ENCODE data around the gene ERMARD. TPM values are rescaled to one million over a fixed set of nuclear protein-coding genes. Genes with fewer than 3 reads are reported as not detected.

The ERMARD gene
- total RNA-seq, 1 experiment from 2014 or later = 18.1 TPM

- no peak for DNase-seq (ENCODE audit: low read depth, low spot score)
- in situ Hi-C loops (cut with HindIII; ENCODE audit: low pct_unique_long_range_greater_than_20kb, low sequenced_read_pairs) = no loop called here
These were observed 40.3 kb downstream of the ERMARD start for GRCh38 chr6:169791721-169792131.

- DNase-seq (ENCODE audit: low read depth, low spot score) = no peak
- in situ Hi-C loops (cut with HindIII; ENCODE audit: low pct_unique_long_range_greater_than_20kb, low sequenced_read_pairs) = no loop called here
These were observed 41.0 kb downstream of the ERMARD start for GRCh38 chr6:169792306-169793015.

GRCh38 chr6:169793408-169793807 is 42.0 kb downstream of the ERMARD start:
- DNase-seq (ENCODE audit: low read depth, low spot score) = no peak
- in situ Hi-C loops (cut with HindIII; ENCODE audit: low pct_unique_long_range_greater_than_20kb, low sequenced_read_pairs) = no loop called here

- in situ Hi-C loops (cut with HindIII; ENCODE audit: low pct_unique_long_range_greater_than_20kb, low sequenced_read_pairs) = no loop called here
- DNase-seq (ENCODE audit: low read depth, low spot score) = no peak
These were observed 43.1 kb downstream of the ERMARD start for GRCh38 chr6:169794317-169795055.

GRCh38 chr6:169795196-169795595 is 43.8 kb downstream of the ERMARD start:
- DNase-seq (ENCODE audit: low read depth, low spot score) = no peak
- in situ Hi-C loops (cut with HindIII; ENCODE audit: low pct_unique_long_range_greater_than_20kb, low sequenced_read_pairs) = no loop called here

- in situ Hi-C loops (cut with HindIII; ENCODE audit: low pct_unique_long_range_greater_than_20kb, low sequenced_read_pairs) = no loop called here
These were observed 47.5 kb downstream of the ERMARD start for GRCh38 chr6:169798764-169799473.

GRCh38 chr6:169799474-169799926 is 48.1 kb downstream of the ERMARD start:
- in situ Hi-C loops (cut with HindIII; ENCODE audit: low pct_unique_long_range_greater_than_20kb, low sequenced_read_pairs) = no loop called here
- DNase-seq (ENCODE audit: low read depth, low spot score) = no peak

More at GRCh38 chr6:169798764-169799473, 47.5 kb downstream of the ERMARD start:
- no peak for DNase-seq (ENCODE audit: low read depth, low spot score)

GRCh38 chr6:169800116-169800667 is 48.8 kb downstream of the ERMARD start:
- DNase-seq (ENCODE audit: low read depth, low spot score) = no peak
- in situ Hi-C loops (cut with HindIII; ENCODE audit: low pct_unique_long_range_greater_than_20kb, low sequenced_read_pairs) = no loop called here

- DNase-seq (ENCODE audit: low read depth, low spot score) = no peak
- in situ Hi-C loops (cut with HindIII; ENCODE audit: low pct_unique_long_range_greater_than_20kb, low sequenced_read_pairs) = no loop called here
These were observed 49.4 kb downstream of the ERMARD start for GRCh38 chr6:169800668-169801395.

- in situ Hi-C loops (cut with HindIII; ENCODE audit: low pct_unique_long_range_greater_than_20kb, low sequenced_read_pairs) = no loop called here
- no peak for DNase-seq (ENCODE audit: low read depth, low spot score)
These were observed 50.2 kb downstream of the ERMARD start for GRCh38 chr6:169801396-169802160.

- in situ Hi-C loops (cut with HindIII; ENCODE audit: low pct_unique_long_range_greater_than_20kb, low sequenced_read_pairs) = no loop called here
- DNase-seq (ENCODE audit: low read depth, low spot score) = no peak
These were observed 51.4 kb downstream of the ERMARD start for GRCh38 chr6:169802790-169803189.

GRCh38 chr6:169803271-169803811 is 51.9 kb downstream of the ERMARD start:
- in situ Hi-C loops (cut with HindIII; ENCODE audit: low pct_unique_long_range_greater_than_20kb, low sequenced_read_pairs) = no loop called here
- no peak for DNase-seq (ENCODE audit: low read depth, low spot score)

- no peak for DNase-seq (ENCODE audit: low read depth, low spot score)
- in situ Hi-C loops (cut with HindIII; ENCODE audit: low pct_unique_long_range_greater_than_20kb, low sequenced_read_pairs) = no loop called here
These were observed 52.5 kb downstream of the ERMARD start for GRCh38 chr6:169803816-169804340.

- DNase-seq (ENCODE audit: low read depth, low spot score) = no peak
- in situ Hi-C loops (cut with HindIII; ENCODE audit: low pct_unique_long_range_greater_than_20kb, low sequenced_read_pairs) = no loop called here
These were observed 53.0 kb downstream of the ERMARD start for GRCh38 chr6:169804427-169804826.

GRCh38 chr6:169805242-169805838 is 53.9 kb downstream of the ERMARD start:
- in situ Hi-C loops (cut with HindIII; ENCODE audit: low pct_unique_long_range_greater_than_20kb, low sequenced_read_pairs) = no loop called here
- no peak for DNase-seq (ENCODE audit: low read depth, low spot score)

- no peak for DNase-seq (ENCODE audit: low read depth, low spot score)
- in situ Hi-C loops (cut with HindIII; ENCODE audit: low pct_unique_long_range_greater_than_20kb, low sequenced_read_pairs) = no loop called here
These were observed 55.3 kb downstream of the ERMARD start for GRCh38 chr6:169806701-169807100.
